Astrocyte (in vitro differentiated cells and primary cell): ENCODE measurements around the gene PTRH1.

ENCODE experiments used
- EZH2 ChIP-seq: IDR thresholded peaks from 2 replicates; pipeline ENCODE4 v1.6.1; 2012; ENCODE audit warnings: mild to moderate bottlenecking, low read length, inconsistent platforms; ENCODE audit not compliant: insufficient read depth
- TF ChIP-seq, protein P1 (sequence below): IDR thresholded peaks from 2 replicates; pipeline ENCODE4 v1.5.1; 2011; ENCODE audit warnings: low read depth, mild to moderate bottlenecking, inconsistent platforms, low read length, moderate library complexity; ENCODE audit not compliant: insufficient read depth

DNA sequence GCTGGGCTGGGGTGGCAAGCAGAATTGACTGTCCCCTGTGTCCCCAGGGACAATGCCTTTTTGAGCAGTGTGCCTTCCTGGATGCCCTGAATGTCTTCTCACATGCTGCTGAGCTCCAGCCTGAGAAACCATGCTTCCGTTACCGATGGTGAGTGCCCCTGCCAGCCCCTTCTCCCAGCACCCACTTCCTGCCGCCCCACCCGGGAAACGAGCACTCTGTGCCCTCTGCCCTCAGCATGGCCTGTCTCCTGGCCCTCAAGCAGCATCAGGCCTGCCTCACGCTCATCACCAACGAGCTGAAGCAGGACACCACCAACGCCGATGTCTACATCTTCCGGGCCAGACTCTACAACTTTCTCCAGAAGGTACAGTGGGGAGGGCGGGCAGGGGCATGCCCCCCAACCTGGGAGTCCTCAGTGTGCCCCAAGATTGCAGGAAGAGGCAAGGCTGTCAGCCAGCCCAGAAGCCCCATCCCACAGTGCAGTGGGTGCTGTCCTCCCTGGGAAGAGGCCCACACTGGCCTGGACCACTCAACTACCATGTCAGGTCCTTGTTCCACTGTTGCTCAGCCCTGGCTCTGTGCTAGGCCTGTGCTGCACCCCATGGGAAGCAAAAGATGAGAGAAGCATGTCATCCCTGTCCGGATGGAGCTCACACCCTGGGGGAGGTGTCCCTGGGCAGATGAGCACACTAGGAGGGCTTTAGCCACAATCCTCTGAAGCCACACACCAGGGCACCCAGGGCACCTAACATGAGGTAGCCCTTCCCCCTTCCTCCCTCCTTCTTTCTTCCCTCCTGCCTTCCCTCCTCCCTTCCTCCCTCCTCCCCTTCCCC, 4.8 kb upstream of the PTRH1 start:
- TF ChIP-seq, protein P1, sequence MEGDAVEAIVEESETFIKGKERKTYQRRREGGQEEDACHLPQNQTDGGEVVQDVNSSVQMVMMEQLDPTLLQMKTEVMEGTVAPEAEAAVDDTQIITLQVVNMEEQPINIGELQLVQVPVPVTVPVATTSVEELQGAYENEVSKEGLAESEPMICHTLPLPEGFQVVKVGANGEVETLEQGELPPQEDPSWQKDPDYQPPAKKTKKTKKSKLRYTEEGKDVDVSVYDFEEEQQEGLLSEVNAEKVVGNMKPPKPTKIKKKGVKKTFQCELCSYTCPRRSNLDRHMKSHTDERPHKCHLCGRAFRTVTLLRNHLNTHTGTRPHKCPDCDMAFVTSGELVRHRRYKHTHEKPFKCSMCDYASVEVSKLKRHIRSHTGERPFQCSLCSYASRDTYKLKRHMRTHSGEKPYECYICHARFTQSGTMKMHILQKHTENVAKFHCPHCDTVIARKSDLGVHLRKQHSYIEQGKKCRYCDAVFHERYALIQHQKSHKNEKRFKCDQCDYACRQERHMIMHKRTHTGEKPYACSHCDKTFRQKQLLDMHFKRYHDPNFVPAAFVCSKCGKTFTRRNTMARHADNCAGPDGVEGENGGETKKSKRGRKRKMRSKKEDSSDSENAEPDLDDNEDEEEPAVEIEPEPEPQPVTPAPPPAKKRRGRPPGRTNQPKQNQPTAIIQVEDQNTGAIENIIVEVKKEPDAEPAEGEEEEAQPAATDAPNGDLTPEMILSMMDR = no peak
- no peak for TF ChIP-seq EZH2
